Germinal center (tissue), 1 donor: Measurements from ENCODE around the gene GADD45GIP1.
"Not testable (repeated sequence)": the region's sequence is repeated elsewhere in the genome, so short reads cannot be mapped to it uniquely, and the experiment has no call there.

Experiments
- DNase-seq: peaks from one replicate; pipeline ENCODE4 v3.0.0; 2012; ENCODE audit warnings: mixed read lengths, low spot score

GADD45GIP1 gene

DNA sequence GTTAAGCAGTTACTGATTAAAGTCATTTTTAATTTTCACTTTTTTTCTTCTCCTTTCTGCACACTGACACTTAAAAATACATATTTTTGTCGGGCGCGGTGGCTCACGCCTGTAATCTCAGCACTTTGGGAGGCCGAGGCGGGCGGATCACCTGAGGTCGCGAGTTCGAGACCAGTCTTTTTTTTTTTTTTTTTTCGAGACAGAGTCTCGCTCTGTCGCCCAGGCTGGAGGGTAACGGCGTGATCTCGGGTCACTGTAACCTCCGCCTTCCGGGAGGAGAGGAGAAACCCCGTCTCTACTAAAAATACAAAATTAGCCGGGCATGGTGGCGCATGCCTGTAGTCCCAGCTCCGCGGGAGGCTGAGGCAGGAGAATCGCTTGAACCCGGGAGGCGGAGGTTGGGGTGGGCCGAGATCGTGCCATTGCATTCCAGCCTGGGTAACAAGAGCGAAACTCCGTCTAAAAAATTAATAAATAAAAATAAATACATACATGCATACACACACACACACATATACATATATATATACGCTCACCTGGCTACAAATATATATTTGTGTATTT lies 448 bp upstream of the GADD45GIP1 start:
- DNase-seq, result not testable (repeated sequence)

DNA sequence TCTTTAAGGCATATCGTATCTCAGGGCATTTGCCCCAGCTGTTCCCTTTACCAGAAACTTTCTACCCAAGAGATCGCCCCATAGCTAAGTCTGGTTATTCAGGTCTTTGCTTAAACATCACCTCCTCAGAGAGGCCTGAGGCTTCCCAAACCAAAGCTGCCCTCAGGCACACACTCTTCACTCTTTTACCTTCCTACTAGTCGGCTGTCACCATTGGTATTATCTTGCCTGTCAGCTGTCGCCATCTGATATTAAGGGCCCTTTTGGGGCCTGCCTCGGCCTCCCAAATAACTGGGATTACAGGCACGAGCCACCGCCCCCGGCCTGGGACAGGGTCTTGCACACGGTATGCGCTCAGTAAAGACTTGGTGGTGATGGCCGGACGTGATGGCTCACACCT lies 1.0 kb downstream of the GADD45GIP1 start:
- no peak for DNase-seq

GRCh38 chr19:12955575-12955974 lies 1.4 kb downstream of the GADD45GIP1 start:
- DNase-seq, result not testable (repeated sequence)

DNA sequence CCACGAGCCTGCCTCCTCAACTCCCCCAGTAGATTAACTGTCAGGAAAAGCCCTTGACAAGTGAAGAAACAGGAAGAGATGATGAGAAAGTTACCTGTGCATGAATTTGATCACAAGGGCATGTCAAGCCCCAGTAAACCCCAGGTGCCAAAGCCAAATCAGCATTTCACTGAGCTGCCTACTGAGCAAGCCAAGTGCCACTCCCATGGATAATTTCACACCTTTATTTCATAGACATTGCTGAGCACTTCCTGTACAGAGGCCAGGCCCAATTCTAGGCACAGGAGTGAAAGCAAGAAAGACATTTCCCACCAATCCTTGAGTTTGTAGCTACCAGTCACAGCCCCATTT lies 2.4 kb downstream of the GADD45GIP1 start:
- DNase-seq, result no peak

- no peak for DNase-seq
Observed at GRCh38 chr19:12953799-12954611, 3.0 kb downstream of the GADD45GIP1 start.

- no peak for DNase-seq
Observed at GRCh38 chr19:12953138-12953798, 3.8 kb downstream of the GADD45GIP1 start.

DNA sequence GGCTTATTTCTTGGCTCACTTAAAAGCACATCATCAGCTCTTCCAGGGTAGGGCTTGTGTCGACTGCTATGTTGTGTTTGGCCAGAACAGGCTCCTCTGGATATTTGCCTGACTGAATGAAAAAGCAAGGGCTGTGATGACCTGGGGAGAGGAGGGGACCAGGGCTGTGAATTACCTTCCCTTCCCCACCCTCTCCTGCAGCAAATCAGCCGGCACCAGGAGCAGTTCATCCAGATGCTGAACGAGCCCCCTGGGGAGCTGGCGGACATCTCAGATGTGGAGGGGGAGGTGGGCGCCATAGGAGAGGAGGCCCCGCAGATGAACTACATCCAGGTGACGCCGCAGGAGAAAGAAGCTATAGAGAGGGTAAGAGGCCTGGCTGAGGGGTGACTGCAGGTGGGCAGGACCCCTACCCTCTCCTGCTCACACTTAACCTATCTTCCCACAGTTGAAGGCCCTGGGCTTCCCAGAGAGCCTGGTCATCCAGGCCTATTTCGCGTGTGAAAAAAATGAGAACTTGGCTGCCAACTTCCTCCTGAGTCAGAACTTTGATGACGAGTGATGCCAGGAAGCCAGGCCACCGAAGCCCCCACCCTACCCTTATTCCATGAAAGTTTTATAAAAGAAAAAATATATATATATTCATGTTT lies 4.4 kb downstream of the GADD45GIP1 start:
- no peak for DNase-seq

GRCh38 chr19:12952050-12952449 lies 5.0 kb downstream of the GADD45GIP1 start:
- DNase-seq, result not testable (repeated sequence)

- no peak for DNase-seq
Observed at GRCh38 chr19:12949363-12950283, 7.4 kb downstream of the GADD45GIP1 start.

- DNase-seq, result no peak
Observed at GRCh38 chr19:12948612-12949362, 8.2 kb downstream of the GADD45GIP1 start.

DNA sequence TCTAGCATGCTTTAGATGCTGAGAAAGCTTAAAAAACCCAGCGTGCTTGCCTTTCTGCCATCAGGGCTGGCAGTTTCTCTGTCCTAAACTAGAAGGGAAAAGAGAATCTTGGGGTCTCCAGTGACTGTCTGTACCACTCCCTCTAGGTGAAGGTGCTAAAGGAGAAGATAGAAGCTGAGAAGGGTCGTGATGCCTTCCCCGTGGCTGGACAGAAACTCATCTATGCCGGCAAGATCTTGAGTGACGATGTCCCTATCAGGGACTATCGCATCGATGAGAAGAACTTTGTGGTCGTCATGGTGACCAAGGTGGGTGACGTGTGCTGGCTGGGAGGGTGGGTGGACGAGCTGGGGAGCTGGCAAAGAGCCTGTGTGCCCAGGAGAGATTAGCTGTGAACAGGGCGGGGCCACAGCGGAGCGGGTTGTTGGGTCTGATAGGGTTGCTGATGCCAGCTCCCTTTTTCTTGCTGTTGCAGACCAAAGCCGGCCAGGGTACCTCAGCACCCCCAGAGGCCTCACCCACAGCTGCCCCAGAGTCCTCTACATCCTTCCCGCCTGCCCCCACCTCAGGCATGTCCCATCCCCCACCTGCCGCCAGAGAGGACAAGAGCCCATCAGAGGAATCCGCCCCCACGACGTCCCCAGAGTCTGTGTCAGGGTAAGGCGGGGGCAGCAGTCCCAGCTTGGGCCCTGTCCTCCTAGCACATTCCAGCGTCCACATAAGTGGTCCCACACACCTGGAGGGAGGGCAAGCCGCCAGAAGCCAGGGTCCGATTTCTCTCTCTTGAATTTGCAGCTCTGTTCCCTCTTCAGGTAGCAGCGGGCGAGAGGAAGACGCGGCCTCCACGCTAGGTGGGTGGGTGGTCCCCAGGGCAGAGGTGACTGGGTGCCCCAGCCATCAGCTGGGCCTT lies 9.1 kb downstream of the GADD45GIP1 start:
- DNase-seq, result no peak

- no peak for DNase-seq
Observed at GRCh38 chr19:12946731-12947496, 10.1 kb downstream of the GADD45GIP1 start.

- peak; percentile 51 for DNase-seq
Observed at GRCh38 chr19:12946092-12946721, 10.8 kb downstream of the GADD45GIP1 start.

GRCh38 chr19:12945479-12946091 lies 11.4 kb downstream of the GADD45GIP1 start, which contains the start of gene RAD23A:
Gene RAD23A, plus strand, starts transcription at chr19:12945862. Its CDS starts 87 bp downstream, at chr19:12945949.
- peak; percentile 94 for DNase-seq

DNA sequence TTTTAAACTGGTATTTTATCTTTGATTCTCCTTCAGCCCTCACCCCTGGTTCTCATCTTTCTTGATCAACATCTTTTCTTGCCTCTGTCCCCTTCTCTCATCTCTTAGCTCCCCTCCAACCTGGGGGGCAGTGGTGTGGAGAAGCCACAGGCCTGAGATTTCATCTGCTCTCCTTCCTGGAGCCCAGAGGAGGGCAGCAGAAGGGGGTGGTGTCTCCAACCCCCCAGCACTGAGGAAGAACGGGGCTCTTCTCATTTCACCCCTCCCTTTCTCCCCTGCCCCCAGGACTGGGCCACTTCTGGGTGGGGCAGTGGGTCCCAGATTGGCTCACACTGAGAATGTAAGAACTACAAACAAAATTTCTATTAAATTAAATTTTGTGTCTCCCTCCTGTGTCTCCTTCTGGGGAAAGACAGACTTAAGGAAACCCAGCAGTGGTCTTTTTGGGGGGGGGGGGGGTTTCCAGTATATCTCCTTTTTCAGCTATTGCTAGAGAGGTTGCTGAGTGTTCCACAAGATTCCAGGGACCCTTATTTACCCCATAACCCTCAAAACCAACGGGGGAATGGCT lies 12.8 kb downstream of the GADD45GIP1 start:
- no peak for DNase-seq

DNA sequence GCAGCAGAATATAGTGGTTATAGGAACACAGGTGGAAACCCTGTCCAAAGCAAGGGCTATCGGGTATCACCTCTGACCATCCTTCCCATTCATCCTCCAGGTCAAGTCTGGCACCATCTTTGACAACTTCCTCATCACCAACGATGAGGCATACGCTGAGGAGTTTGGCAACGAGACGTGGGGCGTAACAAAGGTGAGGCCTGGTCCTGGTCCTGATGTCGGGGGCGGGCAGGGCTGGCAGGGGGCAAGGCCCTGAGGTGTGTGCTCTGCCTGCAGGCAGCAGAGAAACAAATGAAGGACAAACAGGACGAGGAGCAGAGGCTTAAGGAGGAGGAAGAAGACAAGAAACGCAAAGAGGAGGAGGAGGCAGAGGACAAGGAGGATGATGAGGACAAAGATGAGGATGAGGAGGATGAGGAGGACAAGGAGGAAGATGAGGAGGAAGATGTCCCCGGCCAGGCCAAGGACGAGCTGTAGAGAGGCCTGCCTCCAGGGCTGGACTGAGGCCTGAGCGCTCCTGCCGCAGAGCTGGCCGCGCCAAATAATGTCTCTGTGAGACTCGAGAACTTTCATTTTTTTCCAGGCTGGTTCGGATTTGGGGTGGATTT lies 13.5 kb downstream of the GADD45GIP1 start:
- DNase-seq, result no peak

GRCh38 chr19:12940897-12941296 lies 16.1 kb downstream of the GADD45GIP1 start:
- DNase-seq, result no peak
